Measurements from ENCODE around the gene FATE1.
A peak's percentile ranks its signal among the peaks of the same experiment; 100 is the strongest.
"Not testable (repeated sequence)": the region's sequence is repeated elsewhere in the genome, so short reads cannot be mapped to it uniquely, and the experiment has no call there.

The FATE1 gene

GRCh38 chrX:151715752-151716151 lies at the start of gene FATE1:
TSS of gene FATE1 (plus strand) at chrX:151716035. CDS start at chrX:151716120, 85 bp downstream.
- no peak for DNase-seq

- DNase-seq: no peak
These were observed 40.6 kb upstream of the FATE1 start for GRCh38 chrX:151675121-151675746.

- no peak for DNase-seq
These were observed 39.6 kb upstream of the FATE1 start for GRCh38 chrX:151676196-151676595.

- DNase-seq: no peak
These were observed 35.9 kb upstream of the FATE1 start for GRCh38 chrX:151679798-151680402.

- DNase-seq: peak; percentile 25
These were observed 35.0 kb upstream of the FATE1 start for GRCh38 chrX:151680805-151681204.

- DNase-seq: no peak
These were observed 28.2 kb upstream of the FATE1 start for GRCh38 chrX:151687635-151688034.

GRCh38 chrX:151688695-151689094 lies 27.1 kb upstream of the FATE1 start:
- no peak for DNase-seq

- DNase-seq: no peak
These were observed 23.0 kb upstream of the FATE1 start for GRCh38 chrX:151692825-151693224.

GRCh38 chrX:151694121-151694520 lies 21.7 kb upstream of the FATE1 start:
- DNase-seq: no peak

- no peak for DNase-seq
These were observed 20.9 kb upstream of the FATE1 start, which contains the start of gene PRRG3 for GRCh38 chrX:151694661-151695582. TSS of gene PRRG3 (plus strand) at chrX:151695458. CDS start at chrX:151698815, 3,357 bp downstream.

GRCh38 chrX:151695583-151696340 lies 20.1 kb upstream of the FATE1 start:
- DNase-seq: no peak

- not testable (repeated sequence) for DNase-seq
These were observed 18.8 kb upstream of the FATE1 start for GRCh38 chrX:151697082-151697481.

- no peak for DNase-seq
These were observed 18.3 kb upstream of the FATE1 start for GRCh38 chrX:151697522-151697921.

GRCh38 chrX:151698485-151698884 lies 17.4 kb upstream of the FATE1 start:
- DNase-seq: no peak

- DNase-seq: no peak
These were observed 16.1 kb upstream of the FATE1 start for GRCh38 chrX:151699746-151700145.

- no peak for DNase-seq
These were observed 15.3 kb upstream of the FATE1 start for GRCh38 chrX:151700581-151700980.

GRCh38 chrX:151701071-151701470 lies 14.8 kb upstream of the FATE1 start:
- DNase-seq: no peak

- no peak for DNase-seq
These were observed 14.3 kb upstream of the FATE1 start for GRCh38 chrX:151701531-151701930.

GRCh38 chrX:151702026-151702714 lies 13.7 kb upstream of the FATE1 start:
- DNase-seq: no peak

GRCh38 chrX:151702741-151703340 lies 13.0 kb upstream of the FATE1 start:
- DNase-seq: no peak

- DNase-seq: no peak
These were observed 12.3 kb upstream of the FATE1 start for GRCh38 chrX:151703487-151703886.
